ENCODE data around the gene KDM1B. TPM values are rescaled to one million over a fixed set of nuclear protein-coding genes. Genes with fewer than 3 reads are reported as not detected.
"Not testable (repeated sequence)": the region's sequence is repeated elsewhere in the genome, so short reads cannot be mapped to it uniquely, and the experiment has no call there.

Gene KDM1B
- total RNA-seq, 1 donor from 2014 or later = 20.7 TPM

- H3K4me1 Mint-ChIP-seq (ENCODE audit: unreplicated experiment) = no peaks in the 10 kb centered on the region
- no peaks in the 10 kb centered on the region for H3K9me3 Mint-ChIP-seq
- TF ChIP-seq, protein P1, sequence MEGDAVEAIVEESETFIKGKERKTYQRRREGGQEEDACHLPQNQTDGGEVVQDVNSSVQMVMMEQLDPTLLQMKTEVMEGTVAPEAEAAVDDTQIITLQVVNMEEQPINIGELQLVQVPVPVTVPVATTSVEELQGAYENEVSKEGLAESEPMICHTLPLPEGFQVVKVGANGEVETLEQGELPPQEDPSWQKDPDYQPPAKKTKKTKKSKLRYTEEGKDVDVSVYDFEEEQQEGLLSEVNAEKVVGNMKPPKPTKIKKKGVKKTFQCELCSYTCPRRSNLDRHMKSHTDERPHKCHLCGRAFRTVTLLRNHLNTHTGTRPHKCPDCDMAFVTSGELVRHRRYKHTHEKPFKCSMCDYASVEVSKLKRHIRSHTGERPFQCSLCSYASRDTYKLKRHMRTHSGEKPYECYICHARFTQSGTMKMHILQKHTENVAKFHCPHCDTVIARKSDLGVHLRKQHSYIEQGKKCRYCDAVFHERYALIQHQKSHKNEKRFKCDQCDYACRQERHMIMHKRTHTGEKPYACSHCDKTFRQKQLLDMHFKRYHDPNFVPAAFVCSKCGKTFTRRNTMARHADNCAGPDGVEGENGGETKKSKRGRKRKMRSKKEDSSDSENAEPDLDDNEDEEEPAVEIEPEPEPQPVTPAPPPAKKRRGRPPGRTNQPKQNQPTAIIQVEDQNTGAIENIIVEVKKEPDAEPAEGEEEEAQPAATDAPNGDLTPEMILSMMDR (conservative IDR thresholded peaks at IDR 0.05) = no peak
- no peak overlapping the region for H3K27ac Mint-ChIP-seq
- H3K4me3 Mint-ChIP-seq = no peak overlapping the region
- DNase-seq (ENCODE audit: extremely low spot score, unreplicated experiment) = no peak
- peaks cover 46% of the 10 kb centered on the region for H3K36me3 Mint-ChIP-seq
- H3K27me3 Mint-ChIP-seq = no peaks in the 10 kb centered on the region
These were observed 66.0 kb downstream of the KDM1B start for GRCh38 chr6:18221288-18221615.

DNA sequence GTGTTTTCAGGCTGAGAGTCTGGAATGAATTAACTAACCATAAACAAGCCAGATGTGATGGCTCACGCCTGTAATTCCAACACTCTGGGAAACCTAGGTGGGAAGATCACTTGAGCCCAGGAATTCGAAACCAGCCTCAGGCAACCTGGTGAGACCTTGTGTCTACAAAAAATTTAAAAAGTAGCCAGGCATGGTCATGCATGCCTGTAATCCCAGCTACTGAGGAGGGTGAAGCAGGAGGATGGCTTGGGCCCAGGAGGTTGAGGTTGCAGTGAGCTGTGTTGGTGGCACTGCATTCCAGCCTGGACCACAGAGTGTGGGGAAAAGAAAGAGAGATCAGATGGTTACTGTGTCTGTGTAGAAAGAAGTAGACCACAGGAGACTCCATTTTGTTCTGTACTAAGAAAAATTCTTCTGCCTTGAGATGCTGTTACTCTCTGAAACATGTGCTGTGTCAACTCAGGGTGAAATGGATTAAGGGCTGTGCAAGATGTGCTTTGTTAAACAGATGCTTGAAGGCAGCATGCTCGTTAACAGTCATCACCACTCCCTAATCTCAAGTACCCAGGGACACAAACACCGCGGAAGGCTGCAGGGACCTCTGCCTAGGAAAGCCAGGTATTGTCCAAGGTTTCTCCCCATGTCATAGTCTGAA, 71.4 kb downstream of the KDM1B start:
- not testable (repeated sequence) for DNase-seq (ENCODE audit: extremely low spot score, unreplicated experiment); H3K27me3 Mint-ChIP-seq; H3K4me3 Mint-ChIP-seq; H3K27ac Mint-ChIP-seq; H3K9me3 Mint-ChIP-seq; H3K4me1 Mint-ChIP-seq (ENCODE audit: unreplicated experiment)
- H3K36me3 Mint-ChIP-seq = peaks cover 64% of the 10 kb centered on the region

DNA sequence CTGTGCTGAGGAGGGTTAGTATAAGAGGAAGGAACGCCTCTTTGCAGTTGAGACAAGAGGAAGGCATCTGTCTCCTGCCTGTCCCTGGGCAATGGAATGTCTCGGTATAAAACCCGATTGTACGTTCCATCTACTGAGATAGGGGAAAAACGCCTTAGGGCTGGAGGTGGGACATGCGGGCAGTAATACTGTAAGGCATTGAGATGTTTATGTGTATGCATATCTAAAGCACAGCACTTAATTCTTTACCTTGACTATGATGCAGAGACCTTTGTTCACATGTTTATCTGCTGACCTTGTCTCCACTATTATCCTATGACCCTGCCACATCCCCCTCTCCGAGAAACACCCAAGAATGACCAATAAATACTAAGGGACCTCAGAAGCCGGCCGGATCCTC, 71.9 kb downstream of the KDM1B start:
- not testable (repeated sequence) for H3K27ac Mint-ChIP-seq; H3K4me1 Mint-ChIP-seq (ENCODE audit: unreplicated experiment); H3K4me3 Mint-ChIP-seq; DNase-seq (ENCODE audit: extremely low spot score, unreplicated experiment); H3K27me3 Mint-ChIP-seq
- peaks cover 11% of the 10 kb centered on the region for H3K9me3 Mint-ChIP-seq
- H3K36me3 Mint-ChIP-seq = peaks cover 64% of the 10 kb centered on the region

- Mint-ChIP-seq H3K36me3 (peaks cover 69% of the 10 kb centered on the region), H3K9me3 (peaks cover 17% of the 10 kb centered on the region)
- H3K27ac Mint-ChIP-seq; H3K4me3 Mint-ChIP-seq; H3K27me3 Mint-ChIP-seq; DNase-seq (ENCODE audit: extremely low spot score, unreplicated experiment); H3K4me1 Mint-ChIP-seq (ENCODE audit: unreplicated experiment): not testable (repeated sequence)
These were observed 73.4 kb downstream of the KDM1B start for GRCh38 chr6:18228590-18228989.

DNA sequence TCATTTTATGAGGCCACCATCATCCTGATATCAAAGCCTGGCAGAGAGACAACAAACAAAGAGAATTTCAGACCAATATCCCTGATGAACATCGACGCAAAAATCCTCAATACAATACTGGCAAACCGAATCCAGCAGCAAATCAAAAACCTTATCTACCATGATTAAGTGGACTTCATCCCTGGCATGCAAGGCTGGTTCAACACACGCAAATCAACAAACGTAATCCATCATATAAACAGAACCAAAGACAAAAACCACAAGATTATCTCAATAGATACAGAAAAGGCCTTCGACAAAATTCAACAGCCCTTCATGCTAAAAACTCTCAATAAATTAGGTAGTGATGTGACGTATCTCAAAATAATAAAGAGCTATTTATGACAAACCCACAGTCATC, 76.6 kb downstream of the KDM1B start:
- peaks cover 88% of the 10 kb centered on the region for H3K36me3 Mint-ChIP-seq
- DNase-seq (ENCODE audit: extremely low spot score, unreplicated experiment); H3K27me3 Mint-ChIP-seq; H3K4me3 Mint-ChIP-seq; H3K4me1 Mint-ChIP-seq (ENCODE audit: unreplicated experiment); H3K27ac Mint-ChIP-seq: not testable (repeated sequence)
- H3K9me3 Mint-ChIP-seq = peaks cover 24% of the 10 kb centered on the region

DNA sequence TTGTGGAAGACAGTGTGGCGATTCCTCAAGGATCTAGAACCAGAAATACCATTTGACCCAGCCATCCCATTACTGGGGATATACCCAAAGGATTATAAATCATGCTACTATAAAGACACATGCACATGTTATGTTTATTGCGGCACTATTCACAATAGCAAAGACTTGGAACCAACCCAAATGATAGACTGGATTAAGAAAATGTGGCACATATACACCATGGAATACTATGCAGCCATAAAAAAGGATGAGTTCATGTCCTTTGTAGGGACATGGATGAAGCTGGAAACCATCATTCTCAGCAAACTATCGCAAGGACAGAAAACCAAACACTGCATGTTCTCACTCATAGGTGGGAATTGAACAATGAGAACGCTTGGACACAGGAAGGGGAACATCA, 78.5 kb downstream of the KDM1B start:
- DNase-seq (ENCODE audit: extremely low spot score, unreplicated experiment); H3K27ac Mint-ChIP-seq; H3K27me3 Mint-ChIP-seq; H3K4me1 Mint-ChIP-seq (ENCODE audit: unreplicated experiment); H3K4me3 Mint-ChIP-seq: not testable (repeated sequence)
- H3K9me3 Mint-ChIP-seq = peaks cover 24% of the 10 kb centered on the region
- H3K36me3 Mint-ChIP-seq = peaks cover 77% of the 10 kb centered on the region

DNA sequence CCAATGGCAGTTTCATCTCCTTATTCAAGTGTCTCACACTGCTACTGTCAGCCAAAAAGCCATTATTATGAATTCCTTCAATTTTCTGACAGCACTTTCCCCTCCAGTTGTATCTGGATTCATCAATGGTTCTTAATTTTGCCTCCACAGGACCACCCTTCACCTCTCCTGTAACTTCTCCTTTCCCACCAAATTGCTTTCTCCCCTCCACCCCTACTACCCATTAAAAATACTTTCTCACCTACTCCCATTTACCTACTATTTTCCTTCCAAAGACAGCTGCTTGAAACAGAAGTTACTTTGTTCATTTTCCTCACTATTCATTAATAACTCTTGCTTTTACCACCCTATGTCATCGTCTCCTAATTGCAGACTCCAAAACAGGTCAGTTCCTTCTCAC, 79.3 kb downstream of the KDM1B start:
- TF ChIP-seq, protein P1 (conservative IDR thresholded peaks at IDR 0.05) = no peak
- H3K4me3 Mint-ChIP-seq = no peak overlapping the region
- H3K27me3 Mint-ChIP-seq = no peaks in the 10 kb centered on the region
- no peak overlapping the region for H3K27ac Mint-ChIP-seq
- peaks cover 73% of the 10 kb centered on the region for H3K36me3 Mint-ChIP-seq
- no peak for DNase-seq (ENCODE audit: extremely low spot score, unreplicated experiment)
- H3K9me3 Mint-ChIP-seq = peaks cover 24% of the 10 kb centered on the region
- no peaks in the 10 kb centered on the region for H3K4me1 Mint-ChIP-seq (ENCODE audit: unreplicated experiment)

DNA sequence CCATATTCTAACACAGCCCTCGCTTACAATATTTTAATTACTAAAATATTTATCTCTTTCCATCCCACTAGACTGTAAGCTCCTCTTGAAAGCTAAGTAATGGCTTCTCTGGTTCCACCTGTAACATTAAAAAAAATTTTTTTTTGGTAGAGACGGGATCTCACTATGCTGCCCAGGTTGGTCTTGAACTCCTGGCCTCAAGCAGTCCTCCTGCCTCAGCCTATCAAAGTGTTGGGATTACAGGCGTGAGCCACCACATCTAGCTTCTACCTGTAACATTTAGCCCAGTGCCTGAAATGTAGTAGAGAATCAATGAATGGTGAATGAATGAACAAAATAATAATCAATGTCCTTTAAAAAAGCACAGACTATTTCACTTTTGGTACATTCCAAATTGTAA, 80.3 kb downstream of the KDM1B start:
- Mint-ChIP-seq H3K27me3 (no peaks in the 10 kb centered on the region), H3K36me3 (peaks cover 67% of the 10 kb centered on the region), H3K9me3 (peaks cover 24% of the 10 kb centered on the region), H3K4me1 (ENCODE audit: unreplicated experiment) (no peaks in the 10 kb centered on the region), H3K4me3 (no peak overlapping the region), H3K27ac (no peak overlapping the region)
- TF ChIP-seq, protein P1 (conservative IDR thresholded peaks at IDR 0.05) = no peak
- DNase-seq (ENCODE audit: extremely low spot score, unreplicated experiment) = no peak

Data from type B pancreatic cell (in vitro differentiated cells).